Cardiac septum (tissue), 1 donor: ENCODE results near the gene ERGIC3. TPM values are rescaled to one million over a fixed set of nuclear protein-coding genes. Genes with fewer than 3 reads are reported as not detected.

Source experiments
- DNase-seq: peaks from one replicate; pipeline ENCODE4 v3.0.0-alpha.2; 2020; ENCODE audit warnings: low spot score
- intact Hi-C: fragments of 100-400 bp; cut with DNase I; formaldehyde crosslinking; loops from one replicate; pipeline ENCODE4 v1.14.0; 2022
- total RNA-seq: library from RNA; stranded (reverse); fragmentation: NEBNext Ultra II Directional; extraction: Animal tissue kit (Norgen Biotek cat#: 25700); gene quantifications from one replicate; pipeline ENCODE4 v1.2.1, GENCODE V29; 2021
- donor health status: DM: no; HTN: no; CAD: no.

Gene ERGIC3
- total RNA-seq, 1 donor from 2014 or later = 91.2 TPM

GRCh38 chr20:35586751-35587425 lies 45.0 kb downstream of the ERGIC3 start:
- intact Hi-C loops = no loop called here
- no peak for DNase-seq

- DNase-seq = no peak
- intact Hi-C loops = no loop called here
These were observed 45.6 kb downstream of the ERGIC3 start for GRCh38 chr20:35587436-35587835.

- intact Hi-C loops = no loop called here
- DNase-seq = no peak
These were observed 46.5 kb downstream of the ERGIC3 start for GRCh38 chr20:35588397-35588796.

- intact Hi-C loops = no loop called here
- DNase-seq = no peak
These were observed 50.6 kb downstream of the ERGIC3 start for GRCh38 chr20:35592339-35592974.

GRCh38 chr20:35595456-35595855 lies 53.6 kb downstream of the ERGIC3 start:
- intact Hi-C loops = no loop called here
- no peak for DNase-seq

GRCh38 chr20:35595901-35596300 lies 54.0 kb downstream of the ERGIC3 start:
- intact Hi-C loops = no loop called here
- no peak for DNase-seq

GRCh38 chr20:35597186-35597585 lies 55.3 kb downstream of the ERGIC3 start:
- intact Hi-C loops = no loop called here
- no peak for DNase-seq

- DNase-seq = no peak
- intact Hi-C loops = no loop called here
These were observed 56.6 kb downstream of the ERGIC3 start for GRCh38 chr20:35598476-35598875.

GRCh38 chr20:35598899-35599775 lies 57.3 kb downstream of the ERGIC3 start:
- intact Hi-C loops = no loop called here
- DNase-seq = no peak

- intact Hi-C loops = no loop called here
- DNase-seq = no peak
These were observed 57.9 kb downstream of the ERGIC3 start for GRCh38 chr20:35599776-35600120.

GRCh38 chr20:35600176-35600992 lies 58.5 kb downstream of the ERGIC3 start:
- intact Hi-C loops = no loop called here
- no peak for DNase-seq

GRCh38 chr20:35600993-35601973 lies 59.4 kb downstream of the ERGIC3 start:
- DNase-seq = peak; percentile 92
- intact Hi-C loops = no loop called here

GRCh38 chr20:35601990-35602389 lies 60.1 kb downstream of the ERGIC3 start:
- intact Hi-C loops = no loop called here
- DNase-seq = no peak

GRCh38 chr20:35602851-35603495 lies 61.1 kb downstream of the ERGIC3 start:
- intact Hi-C loops = no loop called here
- no peak for DNase-seq

GRCh38 chr20:35603695-35604448 lies 62.0 kb downstream of the ERGIC3 start:
- DNase-seq = peak; percentile 54
- intact Hi-C loops = no loop called here

- DNase-seq = peak; percentile 67
- intact Hi-C loops = no loop called here
These were observed 62.5 kb downstream of the ERGIC3 start for GRCh38 chr20:35604449-35604747.

GRCh38 chr20:35606127-35606526 lies 64.2 kb downstream of the ERGIC3 start:
- intact Hi-C loops = no loop called here
- DNase-seq = no peak
